A673 (cell line): ENCODE data around the gene CYP21A2. TPM values are rescaled to one million over a fixed set of nuclear protein-coding genes. Genes with fewer than 3 reads are reported as not detected.

Experiments used
- BruUV-seq: library from RNA; stranded (reverse); fragments of 400-500 nt; replicated peaks from 2 replicates; lab custom pipeline; 2021; lab: Mats Ljungman, UMichigan
- CTCF ChIA-PET: fragments of 300-600 bp; sonication (Branson Sonifier 250); formaldehyde crosslinking; loops from one replicate; lab custom pipeline; 2022; ENCODE audit warnings: antibody characterized with exemption; lab: Charles Lee
- POLR2A ChIA-PET: fragments of 300-600 bp; sonication (Branson Sonifier 250); formaldehyde crosslinking; loops from one replicate; lab custom pipeline; 2022; ENCODE audit warnings: antibody characterized with exemption; ENCODE audit not compliant: low non-redundant PET; lab: Charles Lee
- DNase-seq: peaks from one replicate; pipeline ENCODE4 v3.0.0-alpha.2; 2015; ENCODE audit warnings: low spot score
- H3K27ac ChIP-seq: fragments of 200-600 bp; sonication (generic); 2 replicates; pipeline ENCODE4 v1.5.1; 2016; ENCODE audit warnings: mixed run types, low read depth, mild to moderate bottlenecking, mixed read lengths, antibody characterized with exemption, low read length; ENCODE audit not compliant: poor library complexity, severe bottlenecking
- H3K27me3 ChIP-seq: fragments of 200-600 bp; sonication (generic); replicated peaks from 2 replicates; pipeline ENCODE4 v1.6.1; 2017; ENCODE audit warnings: mixed run types, low read depth, mild to moderate bottlenecking, mixed read lengths, antibody characterized with exemption, low read length; ENCODE audit not compliant: insufficient read depth, poor library complexity
- H3K36me3 ChIP-seq: fragments of 200-600 bp; sonication (generic); 2 replicates; pipeline ENCODE4 v1.6.1; 2016; ENCODE audit warnings: mixed run types, mild to moderate bottlenecking, mixed read lengths, antibody characterized with exemption, low read length; ENCODE audit not compliant: insufficient read depth, poor library complexity, severe bottlenecking
- H3K4me1 ChIP-seq: fragments of 200-600 bp; sonication (generic); 2 replicates; pipeline ENCODE4 v1.6.1; 2017; ENCODE audit warnings: mixed run types, mild to moderate bottlenecking, mixed read lengths, antibody characterized with exemption, low read length; ENCODE audit not compliant: insufficient read depth, poor library complexity, severe bottlenecking
- H3K4me3 ChIP-seq: fragments of 200-600 bp; sonication (generic); 2 replicates; pipeline ENCODE4 v1.5.1; 2016; ENCODE audit warnings: low read depth, mixed run types, mild to moderate bottlenecking, mixed read lengths, low read length; ENCODE audit not compliant: poor library complexity, severe bottlenecking
- H3K9me3 ChIP-seq: fragments of 200-600 bp; sonication (generic); 2 replicates; pipeline ENCODE4 v1.6.1; 2016; ENCODE audit warnings: mixed run types, low read depth, mild to moderate bottlenecking, mixed read lengths, antibody characterized with exemption, low read length; ENCODE audit not compliant: poor library complexity, severe bottlenecking
- CTCF ChIP-seq: fragments of 300-800, 200-600 bp; sonication (generic); conservative IDR thresholded peaks from 2 replicates; pipeline ENCODE4 v1.5.1; 2017; ENCODE audit warnings: low read depth, mild to moderate bottlenecking, antibody characterized with exemption, low read length, moderate library complexity, mixed read lengths
- EZH2 ChIP-seq: fragments of 200-600 bp; sonication (generic); IDR thresholded peaks from 2 replicates; pipeline ENCODE4 v1.6.1; 2017; ENCODE audit warnings: borderline replicate concordance, low read depth, mild to moderate bottlenecking, mixed read lengths, antibody characterized with exemption, low read length; ENCODE audit not compliant: poor library complexity, severe bottlenecking
- intact Hi-C: fragments of 100-400 bp; cut with micrococcal nuclease; formaldehyde crosslinking; loops from one replicate; pipeline ENCODE4 v1.10.0; 2022; ENCODE audit not compliant: unreplicated experiment
- total RNA-seq: library from RNA; stranded (reverse); gene quantifications from 2 replicates; pipeline ENCODE4 v1.2.3, GENCODE V29; 2021

CYP21A2 gene
- total RNA-seq, 1 experiment from 2014 or later: 0.15 TPM

- H3K9me3 ChIP-seq: no peaks in the 10 kb centered on the region
- no peak overlapping the region for H3K27ac ChIP-seq
- no TSS peak for BruUV-seq
- TF ChIP-seq CTCF (no peak), EZH2 (no peak)
- H3K27me3 ChIP-seq: no peaks in the 10 kb centered on the region
- H3K4me1 ChIP-seq: no peaks in the 10 kb centered on the region
- H3K36me3 ChIP-seq: no peaks in the 10 kb centered on the region
- ChIA-PET POLR2A (interaction anchor here (0.6 kb wide), 1 partner anchor 228 kb away, joined by 12 read pairs; no protein-coding TSS in a partner anchor), CTCF (no interaction called here)
- intact Hi-C loops: no loop called here
- no peak for DNase-seq
- H3K4me3 ChIP-seq: no peak overlapping the region
Observed at GRCh38 chr6:32070814-32071543, 32.8 kb downstream of the CYP21A2 start.

- BruUV-seq: no TSS peak
- no peak for DNase-seq
- ChIA-PET CTCF (no interaction called here), POLR2A (interaction anchor here (0.6 kb wide), 1 partner anchor 42 kb away, joined by 3 read pairs; no protein-coding TSS in a partner anchor)
- Histone ChIP-seq H3K27me3 (no peaks in the 10 kb centered on the region), H3K9me3 (no peaks in the 10 kb centered on the region), H3K36me3 (no peaks in the 10 kb centered on the region), H3K4me3 (no peak overlapping the region), H3K27ac (no peak overlapping the region), H3K4me1 (no peaks in the 10 kb centered on the region)
- intact Hi-C loops: no loop called here
- TF ChIP-seq CTCF: no peak
- no peak for TF ChIP-seq EZH2
Observed at GRCh38 chr6:32073101-32073500, 34.9 kb downstream of the CYP21A2 start.

GRCh38 chr6:32073613-32074012 is 35.4 kb downstream of the CYP21A2 start:
- no peak for DNase-seq
- Histone ChIP-seq H3K27ac (no peak overlapping the region), H3K4me3 (no peak overlapping the region), H3K36me3 (no peaks in the 10 kb centered on the region), H3K27me3 (no peaks in the 10 kb centered on the region), H3K4me1 (no peaks in the 10 kb centered on the region), H3K9me3 (no peaks in the 10 kb centered on the region)
- CTCF ChIA-PET: no interaction called here
- TF ChIP-seq EZH2: no peak
- TF ChIP-seq CTCF: no peak
- no TSS peak for BruUV-seq
- intact Hi-C loops: no loop called here
- POLR2A ChIA-PET: interaction anchor here (0.6 kb wide), 1 partner anchor 41 kb away, joined by 3 read pairs; no protein-coding TSS in a partner anchor
